HepG2 (cell line): ENCODE results near the gene SPNS3. TPM values are rescaled to one million over a fixed set of nuclear protein-coding genes. Genes with fewer than 3 reads are reported as not detected.

Experiments used
- ATAC-seq: fragments of 200-7000 bp; cut with Tn5 transposase; 3 replicates; pipeline ENCODE4 v1.9.1; 2020; ENCODE audit warnings: mild to moderate bottlenecking, moderate library complexity
- BruUV-seq: library from RNA; stranded (reverse); fragments of 400-500 nt; replicated peaks from 2 replicates; lab custom pipeline; 2021; lab: Mats Ljungman, UMichigan
- CTCF ChIA-PET: fragments of 300-600 bp; formaldehyde crosslinking; extraction: SDS; loops from one replicate; lab custom pipeline; 2021; ENCODE audit warnings: low total read pairs, inconsistent platforms, low intra/inter-chr PET ratio; lab: Yijun Ruan, JAX
- POLR2A ChIA-PET: fragments of 350-600 bp; sonication (Branson Sonifier 250); formaldehyde crosslinking; loops from one replicate; lab custom pipeline; 2020; ENCODE audit warnings: antibody characterized with exemption, inconsistent platforms; lab: Yijun Ruan, JAX
- DNase-seq: peaks from one replicate; pipeline ENCODE4 v3.0.0-alpha.2; 2015; ENCODE audit warnings: low spot score
- FAIRE-seq: peaks from 3 replicates; lab custom pipeline; 2011; peaks lifted over from hg19 to GRCh38; lab: Jason Lieb, UNC
- H2AFZ ChIP-seq: one replicate; pipeline ENCODE4 v1.6.1; 2011; ENCODE audit warnings: low read length, inconsistent platforms
- H3K27ac ChIP-seq: fragments of 300-600 bp; 3 replicates; pipeline ENCODE4 v1.8.0; 2011; ENCODE audit warnings: mixed run types, mild to moderate bottlenecking, mixed read lengths, low read length, inconsistent platforms; ENCODE audit not compliant: insufficient read depth; ENCODE audit errors: extremely low read length
- H3K27me3 ChIP-seq, 2 experiments: fragments of 200-600 bp in 1 of 2; 2 replicates in 1 of 2; 3 replicates in 1 of 2; pipeline versions ENCODE4 v1.6.0 to v1.8.0; 2011; ENCODE audit warnings: low read length in 2 of 2, mild to moderate bottlenecking in 2 of 2, moderate library complexity in 2 of 2, inconsistent platforms in 1 of 2; ENCODE audit not compliant: insufficient read depth in 2 of 2, control insufficient read depth in 1 of 2
- H3K36me3 ChIP-seq, 2 experiments: fragments of 200-600 bp in 1 of 2; replicated peaks in 1 of 2; 2 replicates in 1 of 2; 3 replicates in 1 of 2; pipeline versions ENCODE4 v1.5.1 to v1.8.0; 2011; ENCODE audit warnings: low read length in 2 of 2, inconsistent platforms in 1 of 2; ENCODE audit not compliant: insufficient read depth in 2 of 2, control insufficient read depth in 1 of 2
- H3K4me1 ChIP-seq: 2 replicates; pipeline ENCODE4 v1.5.1; 2012; ENCODE audit warnings: low read length, inconsistent platforms; ENCODE audit not compliant: insufficient read depth
- H3K4me2 ChIP-seq: 2 replicates; pipeline ENCODE4 v1.6.0; 2011; ENCODE audit warnings: low read depth, low read length, inconsistent platforms
- H3K4me3 ChIP-seq, 3 experiments: fragments of 200-600 bp in 1 of 3; sonication (generic), shearing (Covaris generic) in 1 of 3; replicated peaks in 1 of 3; 2 replicates each; pipeline ENCODE4 v1.5.1; 2011 to 2016; ENCODE audit warnings: low read length in 3 of 3, inconsistent platforms in 2 of 3, low read depth in 2 of 3, mild to moderate bottlenecking in 2 of 3, control low read depth in 1 of 3, mixed read lengths in 1 of 3; ENCODE audit not compliant: insufficient read depth in 1 of 3
- H3K79me2 ChIP-seq: one replicate; pipeline ENCODE4 v1.6.1; 2011; ENCODE audit warnings: low read length, inconsistent platforms; ENCODE audit not compliant: insufficient read depth
- H3K9ac ChIP-seq: 2 replicates; pipeline ENCODE4 v1.6.0; 2011; ENCODE audit warnings: mild to moderate bottlenecking, low read depth, low read length, inconsistent platforms; ENCODE audit not compliant: insufficient read depth
- H3K9me3 ChIP-seq: 2 replicates; pipeline ENCODE4 v1.5.1; 2012; ENCODE audit warnings: mild to moderate bottlenecking, low read length
- H4K20me1 ChIP-seq: 2 replicates; pipeline ENCODE4 v1.6.0; 2011; ENCODE audit warnings: inconsistent platforms, mild to moderate bottlenecking, low read length, moderate library complexity; ENCODE audit not compliant: insufficient read depth
- CHD4 ChIP-seq: fragments of 200-600 bp; sonication (generic); IDR thresholded peaks from 2 replicates; pipeline ENCODE4 v1.7.0; 2017; ENCODE audit warnings: mild to moderate bottlenecking, low read length, borderline replicate concordance
- MTA1 ChIP-seq: sonication (generic); formaldehyde crosslinking; IDR thresholded peaks from 2 replicates; pipeline ENCODE4 v1.4.0; 2020; ENCODE audit warnings: missing genetic modification reagents, mild to moderate bottlenecking, borderline replicate concordance
- WGBS: methylation state at CpG from one replicate; pipeline ENCODE4 v1.1.6; 2017; ENCODE audit warnings: low lambda C conversion rate; 5-methylcytosine and 5-hydroxymethylcytosine counted together
- in situ Hi-C: cut with HindIII; loops from 2 replicates; pipeline ENCODE4 v1.10.0; 2017; ENCODE audit warnings: low pct_unique_long_range_greater_than_20kb; ENCODE audit not compliant: extremely low pct_ligation_motif_present
- intact Hi-C: fragments of 100-400 bp; cut with micrococcal nuclease; formaldehyde crosslinking; loops from one replicate; pipeline ENCODE4 v1.10.0; 2022; ENCODE audit not compliant: unreplicated experiment
- polyA plus RNA-seq, 8 experiments: library from polyadenylated mRNA; depleted of rRNA in 3 of 8; stranded (reverse) in 7 of 8; unstranded in 1 of 8; fragments of >200 nt; fragmentation: Illumina TruSeq in 4 of 8; extraction: Trizol in 4 of 8; gene quantifications; 2 replicates each; pipeline versions ENCODE4 v1.2.1 to v1.2.3, GENCODE V29; 2011 to 2016; ENCODE audit warnings: low read depth in 4 of 8, missing spikeins in 1 of 8, mixed read lengths in 1 of 8; ENCODE audit not compliant: insufficient read depth in 1 of 8
- total RNA-seq, 5 experiments: library from RNA; depleted of rRNA; stranded (reverse); fragments of >200 nt; fragmentation: Illumina TruSeq; extraction: Trizol; gene quantifications; 2 replicates each; pipeline ENCODE4 v1.2.3, GENCODE V29; 2016; ENCODE audit warnings: low read depth in 1 of 5
- TF ChIP-seq, protein P1 (sequence below): sonication (generic); formaldehyde crosslinking; IDR thresholded peaks from 2 replicates; pipeline ENCODE4 v1.4.0; 2020; ENCODE audit warnings: missing genetic modification reagents
- TF ChIP-seq, protein P2 (sequence below): sonication (generic); formaldehyde crosslinking; conservative IDR thresholded peaks from 2 replicates; pipeline ENCODE4 v1.8.0; 2022; ENCODE audit warnings: low read depth, missing genetic modification reagents
- TF ChIP-seq, protein P3 (sequence below): sonication (generic); formaldehyde crosslinking; IDR thresholded peaks from 2 replicates; pipeline ENCODE4 v1.4.0; 2020; ENCODE audit warnings: mild to moderate bottlenecking, missing genetic modification reagents

Gene SPNS3
- total and polyA plus RNA-seq, 2 of the 13 experiments (the other 11 are each of a cell fraction or from before 2014, with no cell fraction given), result not detected

GRCh38 chr17:4409659-4410058 lies 24.1 kb upstream of the SPNS3 start:
- FAIRE-seq (no peak), DNase-seq (no peak), ATAC-seq (no peak)
- TF ChIP-seq, protein P1, sequence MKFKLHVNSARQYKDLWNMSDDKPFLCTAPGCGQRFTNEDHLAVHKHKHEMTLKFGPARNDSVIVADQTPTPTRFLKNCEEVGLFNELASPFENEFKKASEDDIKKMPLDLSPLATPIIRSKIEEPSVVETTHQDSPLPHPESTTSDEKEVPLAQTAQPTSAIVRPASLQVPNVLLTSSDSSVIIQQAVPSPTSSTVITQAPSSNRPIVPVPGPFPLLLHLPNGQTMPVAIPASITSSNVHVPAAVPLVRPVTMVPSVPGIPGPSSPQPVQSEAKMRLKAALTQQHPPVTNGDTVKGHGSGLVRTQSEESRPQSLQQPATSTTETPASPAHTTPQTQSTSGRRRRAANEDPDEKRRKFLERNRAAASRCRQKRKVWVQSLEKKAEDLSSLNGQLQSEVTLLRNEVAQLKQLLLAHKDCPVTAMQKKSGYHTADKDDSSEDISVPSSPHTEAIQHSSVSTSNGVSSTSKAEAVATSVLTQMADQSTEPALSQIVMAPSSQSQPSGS (CRISPR knock-in tag), result no peak
- TF ChIP-seq CHD4 (no peak), MTA1 (CRISPR knock-in tag) (no peak)
- TF ChIP-seq, protein P2, sequence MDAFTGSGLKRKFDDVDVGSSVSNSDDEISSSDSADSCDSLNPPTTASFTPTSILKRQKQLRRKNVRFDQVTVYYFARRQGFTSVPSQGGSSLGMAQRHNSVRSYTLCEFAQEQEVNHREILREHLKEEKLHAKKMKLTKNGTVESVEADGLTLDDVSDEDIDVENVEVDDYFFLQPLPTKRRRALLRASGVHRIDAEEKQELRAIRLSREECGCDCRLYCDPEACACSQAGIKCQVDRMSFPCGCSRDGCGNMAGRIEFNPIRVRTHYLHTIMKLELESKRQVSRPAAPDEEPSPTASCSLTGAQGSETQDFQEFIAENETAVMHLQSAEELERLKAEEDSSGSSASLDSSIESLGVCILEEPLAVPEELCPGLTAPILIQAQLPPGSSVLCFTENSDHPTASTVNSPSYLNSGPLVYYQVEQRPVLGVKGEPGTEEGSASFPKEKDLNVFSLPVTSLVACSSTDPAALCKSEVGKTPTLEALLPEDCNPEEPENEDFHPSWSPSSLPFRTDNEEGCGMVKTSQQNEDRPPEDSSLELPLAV, result no peak
- TF ChIP-seq, protein P3, sequence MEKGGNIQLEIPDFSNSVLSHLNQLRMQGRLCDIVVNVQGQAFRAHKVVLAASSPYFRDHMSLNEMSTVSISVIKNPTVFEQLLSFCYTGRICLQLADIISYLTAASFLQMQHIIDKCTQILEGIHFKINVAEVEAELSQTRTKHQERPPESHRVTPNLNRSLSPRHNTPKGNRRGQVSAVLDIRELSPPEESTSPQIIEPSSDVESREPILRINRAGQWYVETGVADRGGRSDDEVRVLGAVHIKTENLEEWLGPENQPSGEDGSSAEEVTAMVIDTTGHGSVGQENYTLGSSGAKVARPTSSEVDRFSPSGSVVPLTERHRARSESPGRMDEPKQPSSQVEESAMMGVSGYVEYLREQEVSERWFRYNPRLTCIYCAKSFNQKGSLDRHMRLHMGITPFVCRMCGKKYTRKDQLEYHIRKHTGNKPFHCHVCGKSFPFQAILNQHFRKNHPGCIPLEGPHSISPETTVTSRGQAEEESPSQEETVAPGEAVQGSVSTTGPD, result no peak
- intact Hi-C loops (no loop called here), in situ Hi-C loops (loop anchor here (10.0 kb wide), 1 partner anchor 205 kb away; no protein-coding TSS in a partner anchor)
- POLR2A ChIA-PET, result no interaction called here
- H3K27me3 ChIP-seq, result no peaks in the 10 kb centered on the region; a peak in 1 of 5 replicates
- no peak overlapping the region for H2AFZ ChIP-seq
- BruUV-seq, result no TSS peak
- H3K4me3 ChIP-seq, result no peak overlapping the region
- H3K9me3 ChIP-seq, result no peaks in the 10 kb centered on the region
- peaks cover 24% of the 10 kb centered on the region for H3K4me1 ChIP-seq
- no peak overlapping the region for H3K9ac ChIP-seq
- H3K4me2 ChIP-seq, result no peak overlapping the region
- no peaks in the 10 kb centered on the region for H3K79me2 ChIP-seq
- H3K36me3 ChIP-seq, result no peaks in the 10 kb centered on the region
- H4K20me1 ChIP-seq, result no peaks in the 10 kb centered on the region
- CTCF ChIA-PET, result no interaction called here
- H3K27ac ChIP-seq, result no peak overlapping the region
- WGBS, result 56% methylated on average over 6 of the region's 6 CpGs
